C4-2B (cell line): ENCODE data around the gene ST6GALNAC2.
A peak's percentile ranks its signal among the peaks of the same experiment; 100 is the strongest.

Experiments
- H3K27ac ChIP-seq: fragments of 450-650 bp; 2 replicates; pipeline ENCODE4 v1.5.1; 2017
- CTCF ChIP-seq: fragments of 450-650 bp; conservative IDR thresholded peaks from 2 replicates; pipeline ENCODE4 v1.5.1; 2017; ENCODE audit warnings: mild to moderate bottlenecking
- ZFX ChIP-seq: fragments of 450-650 bp; IDR thresholded peaks from 2 replicates; pipeline ENCODE4 v1.6.1; 2017

Gene ST6GALNAC2

DNA sequence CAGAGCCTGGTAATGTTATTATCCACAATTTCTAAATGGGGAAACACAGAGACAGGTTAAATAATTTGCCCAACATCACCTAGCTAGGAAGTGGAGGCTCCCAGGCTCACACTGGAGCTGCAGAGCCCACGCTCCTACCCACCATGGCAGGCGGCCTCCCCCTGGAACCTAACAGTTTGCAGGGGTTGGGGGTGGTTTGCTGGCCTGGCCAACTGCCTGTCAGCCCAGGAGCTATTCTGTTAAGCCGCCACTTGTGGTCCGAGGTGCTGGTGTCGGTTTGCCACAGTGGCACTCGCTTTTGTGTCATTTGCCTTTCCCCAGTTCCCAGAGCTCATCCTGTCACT lies 42.2 kb downstream of the ST6GALNAC2 start:
- H3K27ac ChIP-seq = no peak overlapping the region
- TF ChIP-seq ZFX (no peak), CTCF (no peak)

DNA sequence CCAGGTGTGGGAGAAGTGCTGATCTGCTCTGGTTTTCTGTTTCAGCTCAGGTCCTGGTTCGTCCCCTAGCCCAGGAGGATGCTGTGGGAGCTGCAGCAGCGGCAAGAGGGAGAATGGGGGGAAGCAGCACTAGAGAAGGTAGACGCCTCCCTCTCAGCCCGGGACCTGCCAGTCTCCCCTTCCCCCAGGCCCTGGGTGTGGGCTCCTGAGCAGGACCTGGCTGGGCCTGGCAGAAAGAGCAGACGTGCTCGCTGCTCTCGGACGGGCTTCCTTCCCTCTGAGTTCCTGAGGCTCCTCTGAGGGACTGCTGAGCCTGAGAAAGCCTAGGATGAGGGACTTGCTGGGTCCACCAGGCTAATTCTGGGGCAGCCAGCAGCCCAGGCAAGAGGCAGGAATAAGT lies 42.7 kb downstream of the ST6GALNAC2 start:
- no peak overlapping the region for H3K27ac ChIP-seq
- no peak for TF ChIP-seq CTCF
- TF ChIP-seq ZFX = no peak

DNA sequence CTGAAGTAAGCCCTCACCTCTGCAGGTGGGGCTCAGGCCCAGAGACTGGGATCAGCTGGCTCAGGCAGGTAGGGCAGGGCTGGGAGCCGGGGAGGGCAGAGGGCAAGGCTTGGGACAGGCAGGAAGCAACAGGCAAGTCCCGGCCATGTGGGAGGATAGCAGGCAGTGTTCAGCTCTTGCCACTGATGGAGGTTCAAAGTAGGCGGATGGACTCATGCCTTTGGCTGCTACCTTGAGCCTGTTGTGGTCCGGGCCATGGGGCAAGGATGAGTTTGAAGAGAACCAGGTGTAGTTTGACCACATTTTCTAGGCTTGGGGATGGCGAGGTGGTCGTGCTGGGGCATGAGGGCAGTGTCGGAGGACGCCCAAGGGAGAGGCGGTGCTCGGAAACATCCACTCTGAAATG lies 43.1 kb downstream of the ST6GALNAC2 start:
- H3K27ac ChIP-seq = no peak overlapping the region
- TF ChIP-seq ZFX (no peak), CTCF (no peak)

- no peak overlapping the region for H3K27ac ChIP-seq
- TF ChIP-seq ZFX (no peak), CTCF (no peak)
Observed at GRCh38 chr17:76541739-76542454, 43.8 kb downstream of the ST6GALNAC2 start.

DNA sequence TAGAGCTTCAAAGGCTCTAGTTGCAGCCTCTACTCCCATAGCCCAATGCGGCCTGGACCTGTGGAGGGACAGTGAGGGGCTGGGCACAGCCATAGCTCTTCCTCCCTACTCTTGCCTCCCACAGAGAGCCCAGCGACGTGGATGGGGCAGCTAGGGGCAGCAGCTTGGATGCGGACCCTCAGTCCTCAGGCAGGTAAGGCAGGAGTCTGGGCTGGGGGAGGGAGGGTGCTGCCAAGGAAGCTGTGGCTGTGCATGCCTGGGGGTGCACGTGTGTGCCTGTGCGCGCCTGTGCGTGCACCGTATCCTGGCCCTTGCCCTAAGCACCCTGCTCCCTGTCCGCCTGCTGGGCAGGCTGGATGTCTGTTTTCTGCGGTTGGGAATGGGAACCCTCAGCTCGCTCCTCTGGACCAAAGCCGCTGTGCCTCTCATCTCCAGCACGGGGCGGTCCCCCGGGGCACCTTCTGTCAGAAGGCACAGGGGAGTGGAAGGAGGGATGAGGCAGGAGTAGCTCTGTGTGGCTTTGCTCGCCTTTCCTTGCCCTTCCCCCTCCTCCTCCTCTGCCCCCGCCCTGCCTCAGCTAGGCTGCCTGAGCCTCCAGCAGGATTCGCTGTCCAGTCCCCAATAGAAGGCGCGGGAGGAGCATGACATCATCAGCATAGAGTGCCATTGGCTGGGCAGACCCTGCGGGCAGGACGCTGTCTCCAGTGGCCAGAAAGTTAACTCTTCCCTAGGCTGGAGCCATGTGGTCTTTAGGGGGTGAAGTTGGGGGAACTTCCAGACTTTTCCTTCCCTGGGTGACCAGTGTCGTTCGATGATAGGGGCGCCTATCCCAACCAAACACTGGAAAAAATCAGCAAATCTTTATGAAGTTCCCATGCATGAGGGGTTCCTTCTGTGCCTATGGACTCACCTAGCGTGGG lies 45.0 kb downstream of the ST6GALNAC2 start:
- TF ChIP-seq CTCF (no peak), ZFX (no peak)
- H3K27ac ChIP-seq = peak overlapping the region; percentile 53

GRCh38 chr17:76539631-76540271 lies 45.9 kb downstream of the ST6GALNAC2 start, which contains the start of gene PRCD:
Gene PRCD (plus strand): TSS chr17:76540044. CDS start chr17:76540142, 98 bp downstream.
- no peak for TF ChIP-seq CTCF

More at GRCh38 chr17:76539631-76540271, 45.9 kb downstream of the ST6GALNAC2 start, which contains the start of gene PRCD:
- H3K27ac ChIP-seq = peak within 1 kb of the TSS; percentile 53
